Natural killer cell (primary cell): ENCODE data around the gene TMEM174. TPM values are rescaled to one million over a fixed set of nuclear protein-coding genes. Genes with fewer than 3 reads are reported as not detected.

ENCODE experiments used
- ATAC-seq, 3 donors: fragments of 150-1000 bp in 2 of 3; fragments of 200-7000 bp in 1 of 3; cut with Tn5 transposase; 1 replicate in 1 of 3; 2 replicates in 2 of 3; pipeline ENCODE4 v1.10.0; 2021; ENCODE audit warnings: mild to moderate bottlenecking in 2 of 3, moderate library complexity in 2 of 3
- DNase-seq, 2 donors: peaks; one replicate each; pipeline versions ENCODE4 v3.0.0 to v3.0.0-alpha.2; 2013 to 2021; ENCODE audit warnings: mixed read lengths in 1 of 2
- H3K27ac ChIP-seq: one replicate; pipeline ENCODE4 v1.5.1; 2013; ENCODE audit warnings: mild to moderate bottlenecking, low read length
- H3K27me3 ChIP-seq: one replicate; pipeline ENCODE4 v1.6.1; 2013; ENCODE audit warnings: low read length; ENCODE audit not compliant: control insufficient read depth, insufficient read depth
- H3K36me3 ChIP-seq: one replicate; pipeline ENCODE4 v1.6.1; 2013; ENCODE audit warnings: low read length; ENCODE audit not compliant: control insufficient read depth, insufficient read depth
- H3K4me1 ChIP-seq: one replicate; pipeline ENCODE4 v1.6.1; 2013; ENCODE audit warnings: low read length; ENCODE audit not compliant: control insufficient read depth, insufficient read depth
- H3K4me3 ChIP-seq: one replicate; pipeline ENCODE4 v1.5.1; 2013; ENCODE audit warnings: low read length
- H3K9me3 ChIP-seq: one replicate; pipeline ENCODE4 v1.6.1; 2013; ENCODE audit warnings: low read length; ENCODE audit not compliant: control insufficient read depth, insufficient read depth
- H3K27ac Mint-ChIP-seq, 2 donors: one replicate each; pipeline ENCODE4 v1.8.0; 2022; ENCODE audit warnings: mild to moderate bottlenecking in 2 of 2, mixed read lengths in 2 of 2, moderate library complexity in 1 of 2
- H3K27me3 Mint-ChIP-seq, 2 donors: one replicate each; pipeline ENCODE4 v1.8.0; 2022; ENCODE audit warnings: low read depth in 2 of 2, mixed read lengths in 2 of 2
- H3K36me3 Mint-ChIP-seq: one replicate; pipeline ENCODE4 v1.8.0; 2022; ENCODE audit warnings: mixed read lengths
- H3K4me1 Mint-ChIP-seq, 2 donors: one replicate each; pipeline ENCODE4 v1.8.0; 2022; ENCODE audit warnings: mixed read lengths in 2 of 2
- H3K4me3 Mint-ChIP-seq: one replicate; pipeline ENCODE4 v1.8.0; 2022; ENCODE audit warnings: mild to moderate bottlenecking, moderate library complexity, mixed read lengths
- H3K9me3 Mint-ChIP-seq, 2 donors: one replicate each; pipeline ENCODE4 v1.8.0; 2022; ENCODE audit warnings: mixed read lengths in 2 of 2
- CTCF ChIP-seq: fragments of 200-600 bp; IDR thresholded peaks from one replicate; pipeline ENCODE4 v1.8.0; 2022; ENCODE audit warnings: antibody characterized with exemption
- WGBS: methylation state at CpG from one replicate; pipeline ENCODE4 v1.1.7; 2013; ENCODE audit warnings: missing lambda C conversion rate; ENCODE audit not compliant: insufficient coverage; 5-methylcytosine and 5-hydroxymethylcytosine counted together
- intact Hi-C: fragments of 100-400 bp; cut with micrococcal nuclease; formaldehyde crosslinking; loops from one replicate; pipeline ENCODE4 v1.14.2; 2022
- total RNA-seq, 4 donors: library from RNA; stranded (reverse); fragments of 120-200 nt in 1 of 4; gene quantifications; one replicate each; pipeline versions ENCODE4 v1.2.3 to v1.2.4, GENCODE V29; 2013 to 2022

The TMEM174 gene
- total RNA-seq, 3 donors from 2014 or later (not counting 1 experiment from before 2014, with no cell fraction given), result not detected

GRCh38 chr5:73213566-73213998 is 40.6 kb downstream of the TMEM174 start:
- no peaks in the 10 kb centered on the region for H3K9me3 ChIP-seq
- no peak overlapping the region for H3K4me3 Mint-ChIP-seq
- peaks cover 4 to 5% of the 10 kb centered on the region in 2 donors for H3K9me3 Mint-ChIP-seq
- peaks cover 75 to 88% of the 10 kb centered on the region in 2 donors for H3K27me3 Mint-ChIP-seq
- ATAC-seq, result no peak
- DNase-seq, result no peak
- intact Hi-C loops, result no loop called here
- peaks cover 34% of the 10 kb centered on the region for H3K27me3 ChIP-seq
- no peak for TF ChIP-seq CTCF
- WGBS, result 43% methylated on average over 6 of the region's 6 CpGs
- no peak overlapping the region for H3K4me3 ChIP-seq
- H3K4me1 ChIP-seq, result peaks cover 10% of the 10 kb centered on the region
- no peak overlapping the region for H3K27ac ChIP-seq
- H3K4me1 Mint-ChIP-seq, result peaks cover 0 to under 1% of the 10 kb centered on the region in 2 donors
- H3K36me3 ChIP-seq, result no peaks in the 10 kb centered on the region
- H3K36me3 Mint-ChIP-seq, result peaks cover 11% of the 10 kb centered on the region
- no peak overlapping the region for H3K27ac Mint-ChIP-seq

GRCh38 chr5:73214306-73214705 is 41.3 kb downstream of the TMEM174 start:
- peaks cover 17% of the 10 kb centered on the region for H3K4me1 ChIP-seq
- no peak overlapping the region for H3K27ac Mint-ChIP-seq
- whole genome bisulfite sequencing, result 43% methylated on average over 4 of the region's 4 CpGs
- no peak for TF ChIP-seq CTCF
- no peak overlapping the region for H3K4me3 ChIP-seq
- peaks cover 7% of the 10 kb centered on the region for H3K36me3 Mint-ChIP-seq
- intact Hi-C loops, result no loop called here
- H3K27me3 ChIP-seq, result peaks cover 34% of the 10 kb centered on the region
- no peaks in the 10 kb centered on the region for H3K9me3 ChIP-seq
- no peak overlapping the region for H3K27ac ChIP-seq
- H3K27me3 Mint-ChIP-seq, result peaks cover 71 to 83% of the 10 kb centered on the region in 2 donors
- DNase-seq (no peak), ATAC-seq (no peak)
- H3K36me3 ChIP-seq, result no peaks in the 10 kb centered on the region
- H3K9me3 Mint-ChIP-seq, result peaks cover 4 to 5% of the 10 kb centered on the region in 2 donors
- H3K4me3 Mint-ChIP-seq, result no peak overlapping the region
- H3K4me1 Mint-ChIP-seq, result peaks cover 0 to 6% of the 10 kb centered on the region in 2 donors

- TF ChIP-seq CTCF, result no peak
- Mint-ChIP-seq H3K27ac (no peak overlapping the region), H3K36me3 (no peaks in the 10 kb centered on the region), H3K4me1 (peaks cover 0 to 6% of the 10 kb centered on the region in 2 donors), H3K9me3 (peaks cover 0 to under 1% of the 10 kb centered on the region in 2 donors), H3K4me3 (peak overlapping the region; percentile 50), H3K27me3 (peaks cover 68 to 76% of the 10 kb centered on the region in 2 donors)
- H3K4me3 ChIP-seq, result no peak overlapping the region
- H3K27ac ChIP-seq, result no peak overlapping the region
- DNase-seq, result no peak
- peaks cover 34% of the 10 kb centered on the region for H3K27me3 ChIP-seq
- no peak for ATAC-seq
- intact Hi-C loops, result no loop called here
- WGBS, result 25% methylated on average over 4 of the region's 6 CpGs
- no peaks in the 10 kb centered on the region for H3K9me3 ChIP-seq
- peaks cover 17% of the 10 kb centered on the region for H3K4me1 ChIP-seq
- no peaks in the 10 kb centered on the region for H3K36me3 ChIP-seq
Observed at GRCh38 chr5:73214996-73215395, 42.0 kb downstream of the TMEM174 start.

- H3K27me3 Mint-ChIP-seq, result peaks cover 63 to 72% of the 10 kb centered on the region in 2 donors
- DNase-seq (no peak), ATAC-seq (peak in 1 of 3 donors; percentile 38)
- H3K4me3 Mint-ChIP-seq, result no peak overlapping the region
- H3K27ac ChIP-seq, result no peak overlapping the region
- H3K36me3 Mint-ChIP-seq, result no peaks in the 10 kb centered on the region
- H3K36me3 ChIP-seq, result no peaks in the 10 kb centered on the region
- no peak overlapping the region for H3K4me3 ChIP-seq
- peaks cover 17% of the 10 kb centered on the region for H3K4me1 ChIP-seq
- H3K9me3 Mint-ChIP-seq, result no peaks in the 10 kb centered on the region
- WGBS, result under 1% methylated on average over 10 of the region's 10 CpGs
- intact Hi-C loops, result no loop called here
- H3K27ac Mint-ChIP-seq, result no peak overlapping the region
- H3K9me3 ChIP-seq, result no peaks in the 10 kb centered on the region
- TF ChIP-seq CTCF, result no peak
- H3K27me3 ChIP-seq, result peaks cover 34% of the 10 kb centered on the region
- H3K4me1 Mint-ChIP-seq, result peaks cover 0 to 6% of the 10 kb centered on the region in 2 donors
Observed at GRCh38 chr5:73215531-73215890, 42.5 kb downstream of the TMEM174 start.
